Breast epithelium (tissue), 3 donors: Measurements from ENCODE around the gene LCN10.

Experiments used
- POLR2A ChIP-seq: fragments of 450-650 bp; IDR thresholded peaks from one replicate; pipeline ENCODE4 v1.6.1; 2016; ENCODE audit warnings: antibody characterized with exemption, mild to moderate bottlenecking, moderate library complexity
- TF ChIP-seq, protein P1 (sequence below), 3 donors: fragments of 450-650 bp; IDR thresholded peaks; one replicate each; pipeline ENCODE4 v1.5.1; 2016 to 2017; ENCODE audit warnings: antibody characterized with exemption in 3 of 3, mild to moderate bottlenecking in 3 of 3, moderate library complexity in 3 of 3

DNA sequence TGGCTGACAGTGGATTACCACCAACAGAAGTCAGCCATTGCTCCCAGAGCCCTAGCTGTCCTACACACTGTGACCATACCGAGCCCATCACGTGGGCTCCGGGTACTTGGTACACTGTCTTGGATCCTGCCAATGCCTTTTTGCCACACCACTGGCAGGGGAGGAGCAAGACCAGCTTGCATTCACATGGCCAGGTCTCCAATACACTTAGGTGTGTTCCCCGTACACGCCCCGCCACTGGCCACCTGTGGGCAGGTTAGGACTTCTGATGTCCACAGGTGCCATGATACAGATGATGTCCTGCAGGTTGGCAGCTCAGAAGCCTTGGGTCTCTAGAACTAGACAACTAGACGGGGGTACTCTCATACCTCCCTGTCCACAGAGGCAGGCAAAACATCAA, 35.7 kb downstream of the LCN10 start:
- TF ChIP-seq, protein P1, sequence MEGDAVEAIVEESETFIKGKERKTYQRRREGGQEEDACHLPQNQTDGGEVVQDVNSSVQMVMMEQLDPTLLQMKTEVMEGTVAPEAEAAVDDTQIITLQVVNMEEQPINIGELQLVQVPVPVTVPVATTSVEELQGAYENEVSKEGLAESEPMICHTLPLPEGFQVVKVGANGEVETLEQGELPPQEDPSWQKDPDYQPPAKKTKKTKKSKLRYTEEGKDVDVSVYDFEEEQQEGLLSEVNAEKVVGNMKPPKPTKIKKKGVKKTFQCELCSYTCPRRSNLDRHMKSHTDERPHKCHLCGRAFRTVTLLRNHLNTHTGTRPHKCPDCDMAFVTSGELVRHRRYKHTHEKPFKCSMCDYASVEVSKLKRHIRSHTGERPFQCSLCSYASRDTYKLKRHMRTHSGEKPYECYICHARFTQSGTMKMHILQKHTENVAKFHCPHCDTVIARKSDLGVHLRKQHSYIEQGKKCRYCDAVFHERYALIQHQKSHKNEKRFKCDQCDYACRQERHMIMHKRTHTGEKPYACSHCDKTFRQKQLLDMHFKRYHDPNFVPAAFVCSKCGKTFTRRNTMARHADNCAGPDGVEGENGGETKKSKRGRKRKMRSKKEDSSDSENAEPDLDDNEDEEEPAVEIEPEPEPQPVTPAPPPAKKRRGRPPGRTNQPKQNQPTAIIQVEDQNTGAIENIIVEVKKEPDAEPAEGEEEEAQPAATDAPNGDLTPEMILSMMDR (IDR thresholded peaks at IDR 0.05) = no peak
- TF ChIP-seq POLR2A = no peak
